Neural progenitor cell (in vitro differentiated cells): ENCODE measurements around the gene GALNT3. TPM values are rescaled to one million over a fixed set of nuclear protein-coding genes. Genes with fewer than 3 reads are reported as not detected.

ENCODE experiments used
- DNase-seq: peaks from one replicate; pipeline ENCODE4 v3.0.0-alpha.2; 2016; ENCODE audit warnings: low spot score
- H2AFZ ChIP-seq: fragments of 200-600 bp; sonication (generic); replicated peaks from 2 replicates; pipeline ENCODE4 v1.6.1; 2016; ENCODE audit warnings: antibody characterized with exemption
- H3F3A ChIP-seq: fragments of 200-600 bp; sonication (generic); 2 replicates; pipeline ENCODE4 v1.6.1; 2016; ENCODE audit warnings: antibody characterized with exemption, low read depth
- H3K27ac ChIP-seq: fragments of 200-600 bp; sonication (generic); 2 replicates; pipeline ENCODE4 v1.5.1; 2016; ENCODE audit warnings: mild to moderate bottlenecking
- H3K27me3 ChIP-seq: fragments of 200-600 bp; sonication (generic); 2 replicates; pipeline ENCODE4 v1.6.1; 2016; ENCODE audit warnings: mild to moderate bottlenecking, moderate library complexity
- H3K36me3 ChIP-seq: fragments of 200-600 bp; sonication (generic); 2 replicates; pipeline ENCODE4 v1.5.1; 2016
- H3K4me1 ChIP-seq: fragments of 200-600 bp; sonication (generic); 2 replicates; pipeline ENCODE4 v1.6.1; 2016; ENCODE audit warnings: mixed run types
- H3K4me2 ChIP-seq: fragments of 200-600 bp; sonication (generic); 2 replicates; pipeline ENCODE4 v1.6.1; 2016
- H3K4me3 ChIP-seq: fragments of 200-600 bp; sonication (generic); 2 replicates; pipeline ENCODE4 v1.5.1; 2016
- H3K79me2 ChIP-seq: fragments of 200-600 bp; sonication (generic); 2 replicates; pipeline ENCODE4 v1.6.1; 2016; ENCODE audit warnings: low read depth
- H3K9ac ChIP-seq: fragments of 200-600 bp; sonication (generic); 2 replicates; pipeline ENCODE4 v1.6.1; 2016
- H3K9me3 ChIP-seq: fragments of 200-600 bp; sonication (generic); 2 replicates; pipeline ENCODE4 v1.5.1; 2016; ENCODE audit warnings: low read depth
- H4K20me1 ChIP-seq: fragments of 200-600 bp; sonication (generic); 2 replicates; pipeline ENCODE4 v1.6.1; 2016; ENCODE audit warnings: low read depth
- H3K27ac Mint-ChIP-seq: 3 replicates; pipeline ENCODE4 v1.8.0; 2021; ENCODE audit warnings: mixed read lengths
- H3K27me3 Mint-ChIP-seq: 2 replicates; pipeline ENCODE4 v1.8.0; 2022; ENCODE audit warnings: low read depth, mild to moderate bottlenecking, inconsistent platforms, moderate library complexity, mixed read lengths; ENCODE audit not compliant: insufficient read depth
- H3K36me3 Mint-ChIP-seq: 3 replicates; pipeline ENCODE4 v1.8.0; 2021; ENCODE audit warnings: mixed read lengths
- H3K4me1 Mint-ChIP-seq: 3 replicates; pipeline ENCODE4 v1.8.0; 2021; ENCODE audit warnings: mixed read lengths
- H3K4me3 Mint-ChIP-seq: 3 replicates; pipeline ENCODE4 v1.8.0; 2021; ENCODE audit warnings: mild to moderate bottlenecking, moderate library complexity, mixed read lengths
- H3K9me3 Mint-ChIP-seq: 3 replicates; pipeline ENCODE4 v1.8.0; 2020; ENCODE audit warnings: mixed read lengths
- EZH2 ChIP-seq: fragments of 200-600 bp; sonication (generic); IDR thresholded peaks from 2 replicates; pipeline ENCODE4 v1.6.1; 2017; ENCODE audit warnings: antibody characterized with exemption, mild to moderate bottlenecking, moderate library complexity
- EZH2phosphoT487 ChIP-seq: fragments of 200-600 bp; sonication (generic); IDR thresholded peaks from 2 replicates; pipeline ENCODE4 v1.6.1; 2017; ENCODE audit warnings: antibody characterized with exemption
- total RNA-seq: library from RNA; depleted of rRNA; stranded (reverse); fragments of >200 nt; gene quantifications from 2 replicates; pipeline ENCODE4 v1.2.3, GENCODE V29; 2015; ENCODE audit warnings: low replicate concordance
- TF ChIP-seq, protein P1 (sequence below): fragments of 200-600 bp; sonication (generic); IDR thresholded peaks from 2 replicates; pipeline ENCODE4 v1.5.1; 2017; ENCODE audit warnings: antibody characterized with exemption, mild to moderate bottlenecking

Gene GALNT3
- total RNA-seq, 1 donor from 2014 or later = 1.9 TPM

DNA sequence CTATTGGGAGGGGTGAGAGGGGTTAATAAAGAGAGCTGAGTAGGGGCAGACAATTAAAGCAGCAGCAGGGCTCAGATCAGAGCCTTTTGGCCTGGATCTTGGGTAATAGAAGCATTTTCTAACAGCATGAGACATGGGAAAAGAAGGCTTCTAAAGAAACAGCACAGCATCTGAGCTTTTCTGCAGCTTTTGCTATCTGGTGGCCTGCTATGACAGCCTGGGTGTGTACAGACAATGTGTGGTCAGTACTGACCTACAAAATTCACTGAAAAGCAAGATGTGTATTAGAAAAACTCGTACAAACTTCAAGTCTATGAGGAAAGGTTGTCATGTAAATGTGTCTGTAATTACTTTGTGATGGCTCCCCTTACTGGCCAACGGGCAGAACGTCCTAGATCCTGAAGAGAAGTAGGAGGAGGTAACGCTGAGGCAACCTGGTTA lies 95.6 kb downstream of the GALNT3 start:
- no peaks in the 10 kb centered on the region for H3K36me3 ChIP-seq
- peak; percentile 71 for DNase-seq
- peaks cover 37% of the 10 kb centered on the region for H3F3A ChIP-seq
- H2AFZ ChIP-seq = peak overlapping the region; percentile 7
- H3K9me3 Mint-ChIP-seq = peaks cover 4% of the 10 kb centered on the region
- H3K27ac Mint-ChIP-seq = peak overlapping the region; percentile 97
- peaks cover 45% of the 10 kb centered on the region for H3K4me1 Mint-ChIP-seq
- no peaks in the 10 kb centered on the region for H3K36me3 Mint-ChIP-seq
- peak overlapping the region; percentile 18 for H3K4me3 ChIP-seq
- H3K27ac ChIP-seq = peak overlapping the region; percentile 85
- no peaks in the 10 kb centered on the region for H4K20me1 ChIP-seq
- TF ChIP-seq EZH2phosphoT487 (no peak), EZH2 (no peak)
- TF ChIP-seq, protein P1, sequence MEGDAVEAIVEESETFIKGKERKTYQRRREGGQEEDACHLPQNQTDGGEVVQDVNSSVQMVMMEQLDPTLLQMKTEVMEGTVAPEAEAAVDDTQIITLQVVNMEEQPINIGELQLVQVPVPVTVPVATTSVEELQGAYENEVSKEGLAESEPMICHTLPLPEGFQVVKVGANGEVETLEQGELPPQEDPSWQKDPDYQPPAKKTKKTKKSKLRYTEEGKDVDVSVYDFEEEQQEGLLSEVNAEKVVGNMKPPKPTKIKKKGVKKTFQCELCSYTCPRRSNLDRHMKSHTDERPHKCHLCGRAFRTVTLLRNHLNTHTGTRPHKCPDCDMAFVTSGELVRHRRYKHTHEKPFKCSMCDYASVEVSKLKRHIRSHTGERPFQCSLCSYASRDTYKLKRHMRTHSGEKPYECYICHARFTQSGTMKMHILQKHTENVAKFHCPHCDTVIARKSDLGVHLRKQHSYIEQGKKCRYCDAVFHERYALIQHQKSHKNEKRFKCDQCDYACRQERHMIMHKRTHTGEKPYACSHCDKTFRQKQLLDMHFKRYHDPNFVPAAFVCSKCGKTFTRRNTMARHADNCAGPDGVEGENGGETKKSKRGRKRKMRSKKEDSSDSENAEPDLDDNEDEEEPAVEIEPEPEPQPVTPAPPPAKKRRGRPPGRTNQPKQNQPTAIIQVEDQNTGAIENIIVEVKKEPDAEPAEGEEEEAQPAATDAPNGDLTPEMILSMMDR = peak; percentile 63
- H3K27me3 Mint-ChIP-seq = peaks cover 8% of the 10 kb centered on the region
- no peaks in the 10 kb centered on the region for H3K27me3 ChIP-seq
- peak overlapping the region; percentile 61 for H3K4me2 ChIP-seq
- no peaks in the 10 kb centered on the region for H3K79me2 ChIP-seq
- H3K4me1 ChIP-seq = peaks cover 52% of the 10 kb centered on the region
- H3K9me3 ChIP-seq = no peaks in the 10 kb centered on the region
- H3K9ac ChIP-seq = no peak overlapping the region
- H3K4me3 Mint-ChIP-seq = peak overlapping the region; percentile 72

DNA sequence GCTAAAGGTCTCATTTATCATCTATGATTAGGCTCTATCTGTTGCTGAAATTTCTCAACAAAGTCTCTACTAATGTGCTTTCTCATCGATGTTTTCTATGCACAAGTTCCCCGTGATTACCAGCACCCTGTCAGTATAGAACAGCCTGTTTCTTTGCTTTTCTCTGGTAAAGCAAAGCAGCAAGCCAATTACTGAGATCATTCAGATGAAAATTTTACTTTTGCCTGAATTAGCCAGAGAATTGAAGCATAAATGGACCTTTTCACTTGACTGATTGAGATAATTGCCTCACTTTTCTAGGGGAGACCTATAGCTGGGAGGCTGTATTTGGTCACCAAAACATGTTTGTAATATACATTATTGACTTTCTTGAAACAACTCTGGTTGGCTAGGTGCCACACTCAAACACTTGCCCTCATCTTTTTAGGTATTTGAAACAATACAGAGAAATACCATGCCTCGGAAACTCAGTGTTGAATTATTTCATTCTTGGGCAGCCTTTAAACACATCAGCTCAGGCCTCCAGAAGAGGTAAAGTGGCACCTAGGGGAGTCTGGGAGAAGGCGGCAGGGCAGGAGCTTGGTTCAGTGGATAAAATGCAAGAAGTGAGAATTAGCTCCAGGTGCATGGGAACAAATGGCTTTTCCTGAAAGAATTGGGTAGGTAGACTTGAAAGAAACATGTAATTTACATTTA lies 96.2 kb downstream of the GALNT3 start:
- H3K27me3 Mint-ChIP-seq = peaks cover 8% of the 10 kb centered on the region
- no peaks in the 10 kb centered on the region for H3K79me2 ChIP-seq
- H3K9ac ChIP-seq = no peak overlapping the region
- H3K36me3 ChIP-seq = no peaks in the 10 kb centered on the region
- peaks cover 37% of the 10 kb centered on the region for H3F3A ChIP-seq
- peaks cover 45% of the 10 kb centered on the region for H3K4me1 Mint-ChIP-seq
- no peaks in the 10 kb centered on the region for H4K20me1 ChIP-seq
- peaks cover 4% of the 10 kb centered on the region for H3K9me3 Mint-ChIP-seq
- H3K27ac Mint-ChIP-seq = peak overlapping the region; percentile 97
- H2AFZ ChIP-seq = no peak overlapping the region
- no peaks in the 10 kb centered on the region for H3K27me3 ChIP-seq
- no peak for TF ChIP-seq EZH2phosphoT487
- TF ChIP-seq EZH2 = no peak
- TF ChIP-seq, protein P1 = no peak
- H3K4me2 ChIP-seq = peak overlapping the region; percentile 61
- H3K9me3 ChIP-seq = no peaks in the 10 kb centered on the region
- DNase-seq = peak; percentile 37
- peaks cover 52% of the 10 kb centered on the region for H3K4me1 ChIP-seq
- no peaks in the 10 kb centered on the region for H3K36me3 Mint-ChIP-seq
- H3K27ac ChIP-seq = peak overlapping the region; percentile 85
- H3K4me3 Mint-ChIP-seq = peak overlapping the region; percentile 72
- peak overlapping the region; percentile 18 for H3K4me3 ChIP-seq

Other genes with a start within 250 kb of the GALNT3 start
- 27.3 and 46.9 TPM in 2 replicates for gene TTC21B, start 159.5 kb upstream of the GALNT3 start, total RNA-seq